Activated naive CD8-positive, alpha-beta T cell (primary cell): Measurements from ENCODE around the gene DPP4.
"Not testable (repeated sequence)": the region's sequence is repeated elsewhere in the genome, so short reads cannot be mapped to it uniquely, and the experiment has no call there.

Experiments
- H3K27ac Mint-ChIP-seq: one replicate; pipeline ENCODE4 v1.8.0; 2021; ENCODE audit warnings: mixed read lengths
- H3K27me3 Mint-ChIP-seq: one replicate; pipeline ENCODE4 v1.8.0; 2021; ENCODE audit warnings: mixed read lengths
- H3K36me3 Mint-ChIP-seq: one replicate; pipeline ENCODE4 v1.8.0; 2021; ENCODE audit warnings: mixed read lengths
- H3K4me1 Mint-ChIP-seq: one replicate; pipeline ENCODE4 v1.8.0; 2021; ENCODE audit warnings: low read depth, mixed read lengths
- H3K4me3 Mint-ChIP-seq: one replicate; pipeline ENCODE4 v1.8.0; 2021; ENCODE audit warnings: mild to moderate bottlenecking, mixed read lengths
- H3K9me3 Mint-ChIP-seq: one replicate; pipeline ENCODE4 v1.8.0; 2021; ENCODE audit warnings: low read depth, mixed read lengths

The DPP4 gene

DNA sequence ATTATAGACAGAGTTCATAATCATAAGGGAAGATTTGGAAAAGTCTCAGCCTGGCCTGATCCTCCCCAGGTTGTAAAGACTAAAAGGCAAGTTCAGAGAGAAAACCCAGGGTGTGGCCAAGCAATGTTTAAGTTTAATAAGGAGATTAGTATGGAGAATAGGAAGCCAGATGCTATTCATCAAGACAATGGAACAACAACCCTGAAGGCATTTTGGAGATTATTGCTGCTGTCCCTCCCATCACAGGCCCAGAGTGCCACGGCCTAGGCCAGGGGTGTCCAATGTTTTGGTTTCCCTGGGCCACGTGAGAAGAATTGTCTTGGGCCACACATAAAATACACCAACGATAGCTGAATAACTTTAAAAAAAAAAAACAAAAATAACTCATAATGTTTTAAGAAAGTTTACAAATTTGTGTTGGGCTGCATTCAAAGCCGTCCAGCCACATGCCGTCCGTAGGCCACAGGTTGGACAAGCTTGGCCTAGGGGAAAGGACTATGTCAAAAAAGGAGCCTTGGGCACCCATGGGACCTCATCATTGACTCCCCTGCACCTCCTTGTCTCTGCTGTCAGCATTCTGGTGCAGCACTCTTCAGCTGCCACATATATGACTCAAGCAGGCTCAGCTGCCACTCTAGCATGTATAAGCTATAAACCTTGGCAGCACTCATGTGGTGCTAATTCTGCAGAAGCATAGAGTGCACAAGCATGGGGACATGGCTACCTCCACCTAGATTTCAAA lies 20.8 kb downstream of the DPP4 start:
- Mint-ChIP-seq H3K27ac (no peak overlapping the region), H3K9me3 (peaks cover 3% of the 10 kb centered on the region), H3K36me3 (peaks cover 24% of the 10 kb centered on the region), H3K4me1 (peaks cover 51% of the 10 kb centered on the region), H3K4me3 (no peak overlapping the region), H3K27me3 (no peaks in the 10 kb centered on the region)

DNA sequence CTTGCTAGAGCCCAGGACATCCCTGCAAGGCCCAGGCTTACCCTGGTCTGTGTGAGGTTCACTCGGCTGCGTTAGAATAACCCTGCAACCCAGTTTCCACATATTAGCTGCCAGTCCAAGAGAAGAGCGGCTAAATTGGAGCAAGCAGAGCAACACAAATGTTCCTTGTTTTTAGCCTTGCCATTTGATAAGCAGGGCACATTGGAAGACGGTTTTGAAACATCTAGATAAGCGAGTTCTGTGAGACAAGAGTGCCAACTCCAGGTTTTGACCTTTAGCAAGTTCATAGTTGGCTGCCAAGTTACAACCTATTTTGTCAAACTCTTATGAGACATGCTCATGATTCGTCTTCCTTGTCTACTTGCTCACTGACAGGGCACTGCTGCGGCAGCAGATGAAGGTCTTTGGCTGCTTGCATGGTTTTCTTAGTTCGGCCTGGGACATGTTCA lies 23.5 kb downstream of the DPP4 start:
- Mint-ChIP-seq H3K27ac (no peak overlapping the region), H3K4me1 (peaks cover 24% of the 10 kb centered on the region), H3K27me3 (no peaks in the 10 kb centered on the region), H3K9me3 (peaks cover 3% of the 10 kb centered on the region), H3K36me3 (peaks cover 20% of the 10 kb centered on the region), H3K4me3 (no peak overlapping the region)

DNA sequence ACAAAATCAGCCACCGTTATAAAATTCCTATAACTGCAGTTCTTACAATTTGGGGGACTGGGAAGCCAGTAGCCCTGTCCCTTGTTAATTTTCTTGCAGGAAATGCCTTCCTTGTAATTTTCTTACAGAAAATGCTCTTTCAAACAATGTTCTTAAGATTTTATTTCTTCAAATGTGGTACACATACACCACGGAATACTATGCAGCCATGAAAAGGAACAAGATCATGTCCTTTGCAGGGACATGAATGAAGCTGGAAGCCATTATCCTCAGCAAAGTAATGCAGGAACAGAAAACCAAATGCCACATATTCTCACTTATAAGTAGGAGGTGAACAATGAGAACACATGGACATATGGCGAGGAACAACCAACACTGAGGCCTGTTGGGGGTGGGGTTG lies 24.9 kb downstream of the DPP4 start:
- Mint-ChIP-seq H3K36me3 (peaks cover 17% of the 10 kb centered on the region), H3K4me1 (peaks cover 14% of the 10 kb centered on the region)
- H3K27ac Mint-ChIP-seq, H3K9me3 Mint-ChIP-seq, H3K4me3 Mint-ChIP-seq, H3K27me3 Mint-ChIP-seq: not testable (repeated sequence)

DNA sequence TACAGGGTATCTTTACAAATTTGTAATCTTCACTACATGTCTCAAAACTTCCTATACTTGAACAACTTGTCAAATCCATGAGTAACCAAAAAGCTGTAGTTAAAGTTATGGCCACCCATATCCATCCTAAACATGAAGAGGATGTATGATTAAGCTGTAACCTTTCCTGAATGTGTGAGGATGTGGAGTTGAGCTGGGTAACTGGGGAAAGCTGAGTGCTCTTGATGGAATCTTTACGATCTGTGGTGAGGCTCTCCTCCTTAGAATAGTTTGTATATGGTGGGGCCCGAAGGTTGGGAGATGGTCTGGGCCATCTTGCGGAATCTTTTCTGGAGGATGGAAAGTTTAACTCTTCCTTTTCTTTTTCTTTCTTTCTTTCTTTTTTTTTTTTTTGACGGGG lies 29.4 kb downstream of the DPP4 start:
- no peaks in the 10 kb centered on the region for H3K27me3 Mint-ChIP-seq
- peaks cover 3% of the 10 kb centered on the region for H3K9me3 Mint-ChIP-seq
- H3K27ac Mint-ChIP-seq: no peak overlapping the region
- H3K4me3 Mint-ChIP-seq: no peak overlapping the region
- peaks cover 19% of the 10 kb centered on the region for H3K36me3 Mint-ChIP-seq
- peaks cover 2% of the 10 kb centered on the region for H3K4me1 Mint-ChIP-seq

DNA sequence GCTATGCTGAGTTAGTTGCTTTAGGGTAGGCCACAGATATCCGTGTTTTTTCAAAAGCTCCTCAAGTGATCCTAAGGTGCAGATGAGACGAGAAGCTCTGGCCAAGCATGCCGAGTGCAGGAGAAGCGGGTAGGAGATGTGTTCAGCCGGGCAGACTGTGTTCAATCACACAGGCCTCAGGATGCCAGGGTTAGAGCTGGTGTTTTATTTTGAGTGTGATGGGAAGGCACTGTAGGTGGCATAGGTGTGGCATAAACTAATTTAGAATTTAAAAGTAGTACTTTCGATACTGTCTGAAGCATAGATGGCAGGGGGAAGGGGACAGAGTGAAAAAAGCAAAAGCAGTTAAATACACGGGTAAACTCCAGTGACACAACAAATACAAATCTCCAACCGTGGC lies 30.9 kb downstream of the DPP4 start:
- no peak overlapping the region for H3K27ac Mint-ChIP-seq
- no peak overlapping the region for H3K4me3 Mint-ChIP-seq
- H3K27me3 Mint-ChIP-seq: no peaks in the 10 kb centered on the region
- peaks cover 24% of the 10 kb centered on the region for H3K36me3 Mint-ChIP-seq
- no peaks in the 10 kb centered on the region for H3K4me1 Mint-ChIP-seq
- no peaks in the 10 kb centered on the region for H3K9me3 Mint-ChIP-seq

DNA sequence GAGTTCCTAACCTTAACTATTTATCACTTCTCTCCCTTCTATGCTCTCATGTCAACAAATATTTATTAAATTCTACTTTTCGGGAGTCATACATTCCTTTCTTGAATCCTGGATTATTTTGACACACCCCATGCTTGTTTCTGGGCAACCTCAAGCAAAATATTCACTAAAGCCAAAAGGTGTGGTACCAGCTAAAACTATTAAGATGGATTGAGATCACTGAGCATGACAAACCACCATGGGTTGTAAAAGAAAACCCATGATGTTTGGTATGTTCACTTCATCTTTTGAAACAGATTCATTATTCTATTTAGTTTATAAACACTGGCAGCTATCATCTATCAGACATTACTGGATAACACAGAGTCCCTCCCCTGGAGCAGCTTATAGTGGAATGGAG lies 32.5 kb downstream of the DPP4 start:
- H3K4me3 Mint-ChIP-seq: no peak overlapping the region
- H3K36me3 Mint-ChIP-seq: peaks cover 27% of the 10 kb centered on the region
- no peaks in the 10 kb centered on the region for H3K9me3 Mint-ChIP-seq
- H3K27me3 Mint-ChIP-seq: no peaks in the 10 kb centered on the region
- H3K4me1 Mint-ChIP-seq: no peaks in the 10 kb centered on the region
- H3K27ac Mint-ChIP-seq: no peak overlapping the region

DNA sequence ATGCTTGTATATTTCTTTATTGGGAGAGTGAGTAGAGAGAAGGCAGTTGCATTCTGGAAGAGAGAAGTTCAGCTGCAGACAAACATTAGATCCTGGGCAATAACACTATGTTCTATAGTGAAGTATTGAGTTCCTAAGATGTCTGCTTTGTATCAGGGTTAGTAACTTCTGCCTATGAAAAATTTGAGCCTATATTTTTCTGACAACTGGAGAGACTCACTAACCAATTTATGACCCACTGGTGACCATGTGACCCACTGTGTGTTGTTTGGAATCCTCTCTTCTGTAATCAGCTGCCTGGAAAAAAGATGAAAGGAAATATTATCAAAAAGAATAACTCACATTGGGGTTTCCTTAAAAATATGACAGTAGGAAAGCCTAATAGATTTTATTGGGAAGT lies 35.3 kb downstream of the DPP4 start:
- H3K4me1 Mint-ChIP-seq: no peaks in the 10 kb centered on the region
- H3K9me3 Mint-ChIP-seq: no peaks in the 10 kb centered on the region
- H3K27me3 Mint-ChIP-seq: no peaks in the 10 kb centered on the region
- no peak overlapping the region for H3K4me3 Mint-ChIP-seq
- peaks cover 44% of the 10 kb centered on the region for H3K36me3 Mint-ChIP-seq
- no peak overlapping the region for H3K27ac Mint-ChIP-seq

DNA sequence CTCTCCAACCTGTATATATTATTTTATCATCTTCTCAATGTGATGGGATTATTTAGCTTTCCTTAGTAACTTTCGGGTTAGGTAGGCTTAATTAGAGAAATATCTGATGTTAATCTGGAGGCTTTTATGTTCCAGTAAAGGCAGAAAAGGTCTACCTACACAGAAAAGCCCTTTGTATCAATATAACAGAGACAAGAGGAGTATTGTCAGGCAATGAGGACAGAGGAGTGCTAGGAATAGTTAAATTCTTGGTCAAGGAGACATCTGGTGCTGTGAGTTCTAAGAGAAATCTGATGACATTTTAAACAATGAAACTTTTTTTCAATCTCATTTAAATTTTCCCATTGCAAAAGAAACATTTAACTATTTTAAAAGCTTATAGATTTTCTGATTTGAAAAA lies 36.1 kb downstream of the DPP4 start:
- Mint-ChIP-seq H3K27ac (no peak overlapping the region), H3K4me3 (no peak overlapping the region), H3K36me3 (peaks cover 47% of the 10 kb centered on the region), H3K4me1 (no peaks in the 10 kb centered on the region), H3K9me3 (no peaks in the 10 kb centered on the region), H3K27me3 (no peaks in the 10 kb centered on the region)

DNA sequence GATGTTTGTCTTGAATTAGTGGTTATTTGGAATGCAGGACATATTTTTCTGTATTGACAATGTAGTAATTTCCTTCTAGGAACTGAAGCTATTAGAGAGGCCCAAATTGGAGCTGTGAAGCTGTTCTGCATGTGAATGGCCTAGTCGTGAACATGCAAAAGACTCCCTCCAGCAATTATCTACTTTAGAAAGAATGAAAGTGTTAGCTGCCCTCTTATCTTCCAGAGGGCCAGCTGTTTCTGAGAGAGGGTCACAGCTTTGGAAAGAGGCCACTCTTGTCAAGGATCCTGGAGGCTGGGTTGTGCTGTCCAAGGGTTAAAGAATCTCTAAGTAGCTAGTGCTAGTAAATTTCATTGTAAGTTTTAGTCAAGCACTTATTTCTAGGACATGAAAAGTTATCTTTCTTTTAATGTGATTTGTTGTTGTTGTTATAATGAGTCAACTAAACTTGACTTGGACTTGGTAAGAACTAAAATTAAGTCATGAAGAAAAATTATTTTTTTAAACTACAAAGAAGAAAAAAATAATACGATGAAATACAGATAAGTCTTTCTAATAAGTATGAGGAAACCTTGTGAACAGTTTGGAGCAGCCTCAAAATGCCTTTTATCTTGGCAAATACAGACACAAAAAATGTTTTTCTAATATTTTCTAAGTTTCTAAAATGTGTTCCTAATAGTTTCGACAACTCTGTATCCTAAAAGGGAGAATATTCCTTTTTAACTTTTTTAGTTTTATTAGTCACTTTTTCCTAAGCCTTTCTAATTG lies 36.8 kb downstream of the DPP4 start:
- Mint-ChIP-seq H3K4me1 (no peaks in the 10 kb centered on the region), H3K27me3 (no peaks in the 10 kb centered on the region), H3K4me3 (no peak overlapping the region), H3K9me3 (no peaks in the 10 kb centered on the region), H3K27ac (no peak overlapping the region), H3K36me3 (peaks cover 44% of the 10 kb centered on the region)

DNA sequence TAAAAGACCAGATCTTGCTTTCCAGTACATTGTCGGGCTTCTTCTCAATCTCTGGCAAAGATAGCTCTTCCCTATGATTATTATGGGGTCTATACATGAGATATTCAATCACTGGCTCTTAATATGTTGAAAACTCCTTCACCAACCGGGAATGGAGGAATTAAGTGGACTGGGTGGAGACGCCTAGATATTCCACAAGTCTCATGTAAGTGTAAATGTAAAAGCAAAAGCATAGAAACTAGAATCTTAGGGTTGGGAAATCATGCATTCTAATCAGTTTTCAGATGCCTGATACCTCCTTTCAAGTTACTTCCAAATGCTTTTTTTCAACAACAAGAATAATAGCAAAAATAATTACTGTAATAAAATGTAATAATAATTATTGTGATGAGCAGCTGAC lies 38.0 kb downstream of the DPP4 start:
- Mint-ChIP-seq H3K9me3 (no peaks in the 10 kb centered on the region), H3K27me3 (no peaks in the 10 kb centered on the region), H3K36me3 (peaks cover 45% of the 10 kb centered on the region), H3K4me3 (no peak overlapping the region), H3K4me1 (no peaks in the 10 kb centered on the region), H3K27ac (no peak overlapping the region)

DNA sequence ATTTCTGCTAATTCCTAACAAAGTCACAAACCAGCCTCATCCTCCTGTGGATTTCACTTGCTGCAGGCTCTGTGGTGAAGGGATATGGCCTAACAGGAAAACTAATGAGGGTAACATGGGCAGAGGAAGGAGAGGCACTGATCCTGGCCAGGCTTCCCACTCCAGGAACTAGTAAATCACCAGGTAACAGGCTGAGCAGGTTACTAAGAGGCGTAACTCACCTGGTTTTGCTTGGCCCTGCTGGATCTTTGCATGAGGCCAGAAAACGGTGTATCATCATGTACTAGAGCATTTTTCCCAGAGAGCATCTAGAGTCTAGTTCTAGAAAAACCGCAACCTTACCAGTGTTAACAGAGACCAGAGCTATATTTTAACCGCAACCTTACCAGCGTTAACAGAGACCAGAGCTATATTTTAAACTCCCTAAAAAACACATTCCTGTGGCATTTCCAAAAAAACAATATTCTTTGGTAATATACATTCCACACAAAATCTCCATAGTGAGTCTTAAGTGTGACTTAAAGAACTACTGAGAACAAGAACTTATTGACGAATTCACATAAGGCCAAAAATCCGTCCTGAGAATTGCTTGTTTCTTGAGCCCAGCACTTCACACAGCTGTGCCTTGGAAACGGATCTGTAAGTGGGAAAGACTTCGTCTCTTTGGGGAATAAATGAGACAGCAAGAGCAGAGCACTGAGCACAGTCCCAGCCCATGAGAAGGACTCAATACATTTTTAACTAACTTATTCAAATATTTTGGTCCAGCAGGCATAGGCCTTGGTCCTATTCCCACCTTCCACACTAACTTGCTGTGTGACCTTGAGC lies 43.4 kb downstream of the DPP4 start:
- Mint-ChIP-seq H3K9me3 (no peaks in the 10 kb centered on the region), H3K4me3 (no peak overlapping the region), H3K27ac (no peak overlapping the region), H3K4me1 (peaks cover 12% of the 10 kb centered on the region), H3K36me3 (peaks cover 31% of the 10 kb centered on the region), H3K27me3 (no peaks in the 10 kb centered on the region)

DNA sequence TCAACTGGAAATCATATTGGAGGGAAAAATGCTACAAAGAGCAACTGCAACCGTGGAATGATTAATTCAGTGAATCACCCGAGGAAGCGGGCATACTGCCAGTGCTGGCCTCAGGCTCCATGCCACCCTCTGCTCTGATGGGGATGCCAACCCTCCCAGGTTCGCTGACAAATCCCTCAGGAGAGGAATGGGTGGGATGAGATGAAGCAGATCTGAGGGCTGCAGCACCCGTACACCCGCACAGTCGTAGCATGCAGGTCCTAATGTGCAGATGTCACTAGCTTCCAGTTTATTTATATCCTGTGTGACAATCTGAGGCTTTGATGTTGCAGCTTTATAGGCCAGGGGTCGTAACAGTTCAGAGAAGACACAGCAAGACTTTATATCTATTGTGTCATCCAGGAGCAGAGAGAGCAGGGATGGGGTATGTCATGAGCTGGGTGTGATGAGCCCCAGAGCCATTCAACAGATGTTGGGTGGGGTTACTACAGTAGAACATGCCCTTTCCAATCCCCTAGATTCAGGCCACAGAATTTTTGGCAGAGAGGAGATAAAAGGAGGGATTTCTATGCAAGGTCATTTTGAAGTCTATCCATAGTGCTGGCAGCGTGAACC lies 44.6 kb downstream of the DPP4 start:
- H3K36me3 Mint-ChIP-seq: peaks cover 22% of the 10 kb centered on the region
- H3K4me1 Mint-ChIP-seq: peaks cover 24% of the 10 kb centered on the region
- no peaks in the 10 kb centered on the region for H3K9me3 Mint-ChIP-seq
- H3K27ac Mint-ChIP-seq: no peak overlapping the region
- no peak overlapping the region for H3K4me3 Mint-ChIP-seq
- H3K27me3 Mint-ChIP-seq: no peaks in the 10 kb centered on the region

DNA sequence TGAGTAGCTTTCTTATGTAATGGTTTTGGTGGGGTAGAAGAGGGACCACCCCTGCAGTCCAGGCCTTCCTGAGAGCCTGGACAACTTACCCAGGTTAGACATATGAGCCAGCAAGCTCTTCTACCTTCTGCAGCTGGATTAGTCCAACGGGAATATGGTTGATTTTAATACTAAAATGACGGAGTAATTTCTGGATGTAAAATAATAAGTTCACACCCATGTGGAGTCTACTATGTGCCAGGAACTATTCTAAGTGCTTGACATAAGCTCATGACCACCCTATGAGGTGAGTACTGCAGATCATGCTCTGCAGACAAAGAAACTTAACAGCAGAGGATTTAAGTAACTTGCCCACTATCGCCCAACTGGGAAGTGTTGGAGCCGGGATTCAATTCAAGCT lies 45.5 kb downstream of the DPP4 start:
- H3K27me3 Mint-ChIP-seq: no peaks in the 10 kb centered on the region
- H3K36me3 Mint-ChIP-seq: peaks cover 18% of the 10 kb centered on the region
- peaks cover 28% of the 10 kb centered on the region for H3K4me1 Mint-ChIP-seq
- no peak overlapping the region for H3K4me3 Mint-ChIP-seq
- H3K27ac Mint-ChIP-seq: no peak overlapping the region
- no peaks in the 10 kb centered on the region for H3K9me3 Mint-ChIP-seq

DNA sequence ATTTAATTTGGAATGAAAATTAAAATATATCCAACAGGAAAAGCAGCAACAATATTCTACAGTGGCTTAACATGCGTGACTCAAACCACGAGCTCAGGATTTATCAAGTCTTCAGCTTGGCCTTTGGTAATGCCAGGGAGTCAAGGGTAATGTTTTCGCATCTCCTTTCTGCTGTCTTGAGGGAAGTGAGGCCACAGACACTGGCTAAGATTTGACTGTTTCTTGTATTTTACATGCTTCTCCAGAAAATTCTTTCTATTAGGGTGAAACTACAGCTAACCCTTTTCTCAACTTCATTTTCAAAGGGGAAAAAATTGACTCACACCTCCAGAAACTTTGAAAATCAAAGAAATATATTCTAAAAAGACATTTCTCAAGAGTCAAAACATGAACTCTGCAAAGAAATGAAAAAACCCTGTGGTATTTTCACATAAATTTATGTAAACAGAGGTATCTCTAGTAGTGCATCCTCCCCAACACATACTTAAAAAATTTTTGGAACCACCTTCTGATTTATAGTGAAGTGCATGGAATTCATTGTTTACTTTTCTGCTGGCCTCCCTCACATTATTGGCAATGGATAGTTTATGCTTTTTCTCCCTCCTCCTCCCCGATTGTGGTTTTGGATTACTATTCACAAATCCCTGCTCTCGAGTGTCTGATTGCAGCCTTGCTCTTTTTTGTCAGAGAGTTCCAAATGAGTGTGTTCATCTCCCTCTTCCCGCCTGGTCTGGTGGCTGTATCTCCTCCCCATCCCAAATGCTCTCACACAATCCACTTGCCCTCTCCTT lies 48.7 kb downstream of the DPP4 start:
- Mint-ChIP-seq H3K4me3 (no peak overlapping the region), H3K9me3 (no peaks in the 10 kb centered on the region), H3K4me1 (peaks cover 56% of the 10 kb centered on the region), H3K27ac (no peak overlapping the region), H3K36me3 (peaks cover 6% of the 10 kb centered on the region), H3K27me3 (no peaks in the 10 kb centered on the region)
